GM13976 (cell line): ENCODE results near the gene SLC9A1.

Source experiments
- DNase-seq: peaks from one replicate; pipeline ENCODE4 v3.0.0; 2012; ENCODE audit warnings: low spot score
- CTCF ChIP-seq: IDR thresholded peaks from 2 replicates; pipeline ENCODE4 v1.5.1; 2012; ENCODE audit warnings: borderline replicate concordance, mild to moderate bottlenecking; ENCODE audit not compliant: insufficient read depth; ENCODE audit errors: extremely low read depth, missing control alignments, control extremely low read depth
- in situ Hi-C: fragments of 300-500 bp; cut with MboI; formaldehyde crosslinking; loops from one replicate; pipeline ENCODE4 v1.12.0; 2022; ENCODE audit warnings: low sequenced_read_pairs, mixed read lengths, inconsistent platforms; ENCODE audit not compliant: unreplicated experiment

The SLC9A1 gene

GRCh38 chr1:27136236-27136551, 18.7 kb downstream of the SLC9A1 start:
- no peak for TF ChIP-seq CTCF
- in situ Hi-C loops, result no loop called here
- DNase-seq, result peak; percentile 45

- in situ Hi-C loops, result no loop called here
- no peak for DNase-seq
- no peak for TF ChIP-seq CTCF
Measured at GRCh38 chr1:27135541-27136235, 19.2 kb downstream of the SLC9A1 start.

- no peak for TF ChIP-seq CTCF
- DNase-seq, result peak; percentile 79
- in situ Hi-C loops, result no loop called here
Measured at GRCh38 chr1:27133991-27134390, 20.9 kb downstream of the SLC9A1 start.

GRCh38 chr1:27133158-27133557, 21.8 kb downstream of the SLC9A1 start:
- no peak for TF ChIP-seq CTCF
- no peak for DNase-seq
- in situ Hi-C loops, result no loop called here

- TF ChIP-seq CTCF, result no peak
- in situ Hi-C loops, result no loop called here
- DNase-seq, result no peak
Measured at GRCh38 chr1:27132624-27133023, 22.3 kb downstream of the SLC9A1 start.

GRCh38 chr1:27132147-27132546, 22.8 kb downstream of the SLC9A1 start:
- in situ Hi-C loops, result no loop called here
- no peak for TF ChIP-seq CTCF
- DNase-seq, result no peak
